ENCODE results near the gene SFMBT1. TPM values are rescaled to one million over a fixed set of nuclear protein-coding genes. Genes with fewer than 3 reads are reported as not detected.

The SFMBT1 gene
- total RNA-seq, 1 donor from 2014 or later = 5.5 TPM

GRCh38 chr3:52871761-52872160 lies 174.1 kb downstream of the SFMBT1 start:
- Histone ChIP-seq H3K4me2 (ENCODE audit: low read length) (no peak overlapping the region), H3K27me3 (ENCODE audit: insufficient read depth, low read length) (no peaks in the 10 kb centered on the region), H3K79me2 (ENCODE audit: insufficient read depth, low read length) (peaks cover 5% of the 10 kb centered on the region), H3K27ac (ENCODE audit: low read depth, low read length) (no peak overlapping the region), H3K9me3 (ENCODE audit: insufficient read depth, low read depth, low read length) (no peaks in the 10 kb centered on the region), H3K36me3 (ENCODE audit: insufficient read depth, low read length) (no peaks in the 10 kb centered on the region), H2AFZ (ENCODE audit: low read depth, low read length) (no peak overlapping the region), H4K20me1 (ENCODE audit: insufficient read depth, low read length) (peaks cover 42% of the 10 kb centered on the region), H3K4me1 (ENCODE audit: insufficient read depth, low read length) (no peaks in the 10 kb centered on the region), H3K9ac (ENCODE audit: low read length) (no peak overlapping the region), H3K4me3 (ENCODE audit: insufficient read depth, low read depth, low read length) (no peak overlapping the region)
- Mint-ChIP-seq H3K4me1 (ENCODE audit: low read depth, unreplicated experiment) (peaks cover 6% of the 10 kb centered on the region), H3K27me3 (ENCODE audit: low read depth, unreplicated experiment) (no peaks in the 10 kb centered on the region), H3K27ac (ENCODE audit: unreplicated experiment) (no peak overlapping the region), H3K4me3 (ENCODE audit: unreplicated experiment) (no peak overlapping the region), H3K9me3 (ENCODE audit: unreplicated experiment) (peaks cover 3% of the 10 kb centered on the region), H3K36me3 (ENCODE audit: low read depth, unreplicated experiment) (peaks cover 3% of the 10 kb centered on the region)
- FAIRE-seq = no peak
- no peak for TF ChIP-seq EZH2 (IDR thresholded peaks at IDR 0.05; ENCODE audit: insufficient read depth, low read length)
- TF ChIP-seq CTCF (IDR thresholded peaks at IDR 0.05; ENCODE audit: insufficient read depth, low read depth, low read length) = no peak
- no peak for DNase-seq (ENCODE audit: low read depth)

- Histone ChIP-seq H3K79me2 (ENCODE audit: insufficient read depth, low read length) (peaks cover 5% of the 10 kb centered on the region), H3K9me3 (ENCODE audit: insufficient read depth, low read depth, low read length) (peaks cover 2% of the 10 kb centered on the region), H3K4me1 (ENCODE audit: insufficient read depth, low read length) (no peaks in the 10 kb centered on the region), H3K27me3 (ENCODE audit: insufficient read depth, low read length) (no peaks in the 10 kb centered on the region), H2AFZ (ENCODE audit: low read depth, low read length) (no peak overlapping the region), H3K4me2 (ENCODE audit: low read length) (no peak overlapping the region), H3K9ac (ENCODE audit: low read length) (no peak overlapping the region), H3K36me3 (ENCODE audit: insufficient read depth, low read length) (no peaks in the 10 kb centered on the region), H4K20me1 (ENCODE audit: insufficient read depth, low read length) (peaks cover 37% of the 10 kb centered on the region), H3K4me3 (ENCODE audit: insufficient read depth, low read depth, low read length) (no peak overlapping the region), H3K27ac (ENCODE audit: low read depth, low read length) (no peak overlapping the region)
- peaks cover 6% of the 10 kb centered on the region for H3K4me1 Mint-ChIP-seq (ENCODE audit: low read depth, unreplicated experiment)
- no peak overlapping the region for H3K4me3 Mint-ChIP-seq (ENCODE audit: unreplicated experiment)
- FAIRE-seq (no peak), DNase-seq (ENCODE audit: low read depth) (no peak)
- no peaks in the 10 kb centered on the region for H3K27me3 Mint-ChIP-seq (ENCODE audit: low read depth, unreplicated experiment)
- H3K9me3 Mint-ChIP-seq (ENCODE audit: unreplicated experiment) = peaks cover 5% of the 10 kb centered on the region
- peaks cover 12% of the 10 kb centered on the region for H3K36me3 Mint-ChIP-seq (ENCODE audit: low read depth, unreplicated experiment)
- no peak overlapping the region for H3K27ac Mint-ChIP-seq (ENCODE audit: unreplicated experiment)
- TF ChIP-seq EZH2 (IDR thresholded peaks at IDR 0.05; ENCODE audit: insufficient read depth, low read length) (no peak), CTCF (IDR thresholded peaks at IDR 0.05; ENCODE audit: insufficient read depth, low read depth, low read length) (no peak)
Measured at GRCh38 chr3:52870471-52870870, 175.4 kb downstream of the SFMBT1 start.

- H3K79me2 ChIP-seq (ENCODE audit: insufficient read depth, low read length) = no peaks in the 10 kb centered on the region
- H3K27ac ChIP-seq (ENCODE audit: low read depth, low read length) = no peak overlapping the region
- peaks cover 21% of the 10 kb centered on the region for H3K36me3 Mint-ChIP-seq (ENCODE audit: low read depth, unreplicated experiment)
- no peaks in the 10 kb centered on the region for H3K4me1 ChIP-seq (ENCODE audit: insufficient read depth, low read length)
- H3K4me1 Mint-ChIP-seq (ENCODE audit: low read depth, unreplicated experiment) = no peaks in the 10 kb centered on the region
- no peak overlapping the region for H2AFZ ChIP-seq (ENCODE audit: low read depth, low read length)
- no peak overlapping the region for H3K4me3 ChIP-seq (ENCODE audit: insufficient read depth, low read depth, low read length)
- H3K4me3 Mint-ChIP-seq (ENCODE audit: unreplicated experiment) = no peak overlapping the region
- H3K9ac ChIP-seq (ENCODE audit: low read length) = no peak overlapping the region
- DNase-seq (ENCODE audit: low read depth) (no peak), FAIRE-seq (no peak)
- TF ChIP-seq CTCF (IDR thresholded peaks at IDR 0.05; ENCODE audit: insufficient read depth, low read depth, low read length) (no peak), EZH2 (IDR thresholded peaks at IDR 0.05; ENCODE audit: insufficient read depth, low read length) (no peak)
- H3K9me3 Mint-ChIP-seq (ENCODE audit: unreplicated experiment) = peaks cover 17% of the 10 kb centered on the region
- peaks cover 24% of the 10 kb centered on the region for H4K20me1 ChIP-seq (ENCODE audit: insufficient read depth, low read length)
- H3K9me3 ChIP-seq (ENCODE audit: insufficient read depth, low read depth, low read length) = peaks cover 2% of the 10 kb centered on the region
- H3K4me2 ChIP-seq (ENCODE audit: low read length) = no peak overlapping the region
- H3K36me3 ChIP-seq (ENCODE audit: insufficient read depth, low read length) = no peaks in the 10 kb centered on the region
- H3K27me3 ChIP-seq (ENCODE audit: insufficient read depth, low read length) = no peaks in the 10 kb centered on the region
- H3K27ac Mint-ChIP-seq (ENCODE audit: unreplicated experiment) = no peak overlapping the region
- no peaks in the 10 kb centered on the region for H3K27me3 Mint-ChIP-seq (ENCODE audit: low read depth, unreplicated experiment)
Measured at GRCh38 chr3:52866427-52866826, 179.4 kb downstream of the SFMBT1 start.
